ENCODE measurements around the gene NAPA. TPM values are rescaled to one million over a fixed set of nuclear protein-coding genes. Genes with fewer than 3 reads are reported as not detected.

NAPA gene
- total RNA-seq, 1 donor from 2014 or later, result 102 TPM

DNA sequence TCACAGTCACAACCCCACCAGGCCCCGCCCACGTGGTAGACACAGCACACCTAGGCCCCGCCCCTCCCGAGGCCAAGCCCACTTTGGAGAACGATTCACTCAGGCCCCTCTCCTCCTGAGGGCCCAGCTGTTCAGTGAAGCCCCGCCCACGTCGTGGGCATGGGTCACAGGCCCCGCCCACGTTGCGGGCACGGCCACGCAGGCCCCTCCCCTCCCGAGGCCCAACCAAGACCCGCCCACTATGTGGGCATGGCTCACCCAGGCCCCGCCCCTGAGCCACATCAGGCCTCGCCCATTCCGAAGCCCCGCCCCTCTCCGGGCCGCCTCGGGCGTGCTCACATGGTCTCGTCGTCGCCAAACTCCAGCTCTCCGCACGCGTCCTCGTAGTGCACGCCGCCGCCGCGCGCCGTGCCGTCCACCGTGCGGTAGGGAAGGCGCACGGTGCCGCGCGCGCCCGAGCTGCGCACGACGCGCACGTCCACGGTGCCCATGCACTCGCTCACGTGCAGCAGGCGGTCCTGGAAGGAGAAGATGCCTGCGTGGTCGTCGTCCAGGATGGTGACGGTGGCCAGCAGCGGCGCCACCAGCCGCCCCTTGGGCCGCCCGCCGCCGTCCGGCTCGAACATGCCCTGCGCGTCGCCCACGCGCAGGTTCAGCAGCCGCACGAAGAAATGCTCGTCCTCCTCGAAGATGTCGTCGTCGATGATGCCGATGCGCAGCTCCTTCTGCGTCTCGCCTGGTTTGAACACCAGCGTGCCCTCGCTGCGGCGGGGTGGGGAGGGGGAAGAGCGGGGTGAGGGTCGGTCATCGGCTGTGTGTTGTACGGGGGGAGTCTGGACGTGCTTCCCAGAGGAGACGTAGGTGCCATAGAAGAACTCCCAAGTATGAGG, 67.1 kb downstream of the NAPA start:
- peak overlapping the region; percentile 18 to 26 for H3K4me3 ChIP-seq

GRCh38 chr19:47446534-47447469, 68.1 kb downstream of the NAPA start:
- peaks cover 46% of the 10 kb centered on the region for H3K27me3 ChIP-seq
- no peak overlapping the region for H3K27ac ChIP-seq
- TF ChIP-seq, protein P1, sequence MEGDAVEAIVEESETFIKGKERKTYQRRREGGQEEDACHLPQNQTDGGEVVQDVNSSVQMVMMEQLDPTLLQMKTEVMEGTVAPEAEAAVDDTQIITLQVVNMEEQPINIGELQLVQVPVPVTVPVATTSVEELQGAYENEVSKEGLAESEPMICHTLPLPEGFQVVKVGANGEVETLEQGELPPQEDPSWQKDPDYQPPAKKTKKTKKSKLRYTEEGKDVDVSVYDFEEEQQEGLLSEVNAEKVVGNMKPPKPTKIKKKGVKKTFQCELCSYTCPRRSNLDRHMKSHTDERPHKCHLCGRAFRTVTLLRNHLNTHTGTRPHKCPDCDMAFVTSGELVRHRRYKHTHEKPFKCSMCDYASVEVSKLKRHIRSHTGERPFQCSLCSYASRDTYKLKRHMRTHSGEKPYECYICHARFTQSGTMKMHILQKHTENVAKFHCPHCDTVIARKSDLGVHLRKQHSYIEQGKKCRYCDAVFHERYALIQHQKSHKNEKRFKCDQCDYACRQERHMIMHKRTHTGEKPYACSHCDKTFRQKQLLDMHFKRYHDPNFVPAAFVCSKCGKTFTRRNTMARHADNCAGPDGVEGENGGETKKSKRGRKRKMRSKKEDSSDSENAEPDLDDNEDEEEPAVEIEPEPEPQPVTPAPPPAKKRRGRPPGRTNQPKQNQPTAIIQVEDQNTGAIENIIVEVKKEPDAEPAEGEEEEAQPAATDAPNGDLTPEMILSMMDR (IDR thresholded peaks at IDR 0.05), result no peak
- H3K9me3 ChIP-seq, result no peaks in the 10 kb centered on the region
- intact Hi-C loops (cut with DNase I), result no loop called here
- H3K36me3 ChIP-seq, result no peaks in the 10 kb centered on the region
- H3K4me1 ChIP-seq, result peaks cover 0 to 3% of the 10 kb centered on the region in 2 donors
- peak overlapping the region in 1 of 2 donors; percentile 18 for H3K4me3 ChIP-seq
- DNase-seq (ENCODE audit: low spot score in 2 of 2), result no peak

More for the DNA sequence above, 67.1 kb downstream of the NAPA start:
- DNase-seq (ENCODE audit: low spot score in 2 of 2), result no peak
- TF ChIP-seq, protein P1 (IDR thresholded peaks at IDR 0.05), result no peak
- Histone ChIP-seq H3K27ac (no peak overlapping the region), H3K9me3 (no peaks in the 10 kb centered on the region), H3K36me3 (no peaks in the 10 kb centered on the region), H3K27me3 (peaks cover 46% of the 10 kb centered on the region), H3K4me1 (peaks cover 0 to 3% of the 10 kb centered on the region in 2 donors)
- intact Hi-C loops (cut with DNase I), result no loop called here

DNA sequence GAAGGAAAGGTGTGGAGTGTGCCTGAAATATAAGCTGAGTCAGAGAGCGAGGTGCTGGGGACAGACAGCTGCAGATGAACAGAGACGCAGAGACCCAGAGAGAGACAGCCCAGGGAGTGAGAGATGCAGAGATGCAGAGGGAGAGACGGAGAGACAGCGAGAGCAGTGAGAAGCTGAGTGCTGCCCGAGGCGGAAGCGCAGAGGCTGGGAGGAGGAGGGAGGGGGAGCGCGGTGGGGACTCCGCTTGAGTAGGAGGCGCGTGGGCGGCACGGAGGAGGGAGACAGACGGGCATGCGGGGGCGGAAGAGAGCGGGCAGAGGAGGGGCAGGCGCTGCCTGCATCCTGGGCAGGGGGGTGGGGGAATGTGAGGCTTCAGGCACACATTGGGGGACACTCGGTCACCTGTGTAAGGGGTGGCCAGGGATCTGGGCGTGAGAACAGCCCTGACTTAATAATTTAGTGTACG, 68.9 kb downstream of the NAPA start:
- Histone ChIP-seq H3K4me3 (peak overlapping the region in 1 of 2 donors; percentile 20), H3K27ac (no peak overlapping the region), H3K4me1 (peaks cover 0 to 3% of the 10 kb centered on the region in 2 donors), H3K27me3 (peaks cover 46% of the 10 kb centered on the region), H3K9me3 (no peaks in the 10 kb centered on the region), H3K36me3 (no peaks in the 10 kb centered on the region)
- intact Hi-C loops (cut with DNase I), result no loop called here
- TF ChIP-seq, protein P1 (IDR thresholded peaks at IDR 0.05), result no peak
- DNase-seq (ENCODE audit: low spot score in 2 of 2), result no peak

DNA sequence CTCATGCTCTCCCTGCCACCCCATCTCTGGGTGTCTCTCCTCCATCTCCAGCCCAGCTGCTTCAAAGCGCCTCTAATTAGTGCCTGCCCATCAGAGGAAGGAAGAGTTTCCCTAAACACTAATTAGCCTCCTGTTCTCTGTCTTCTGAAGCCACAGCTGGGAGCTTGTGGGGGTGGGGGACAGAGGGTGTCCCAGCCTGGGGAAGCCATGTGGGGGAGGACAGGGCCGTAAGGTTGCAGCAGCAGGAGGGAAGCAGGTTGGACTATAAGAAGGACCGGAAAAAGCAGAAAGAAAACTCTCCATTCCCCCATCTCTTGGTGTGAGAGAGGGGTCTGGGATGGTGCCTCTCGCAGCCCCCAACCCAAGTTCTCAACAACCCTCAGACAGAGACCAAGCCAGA, 69.3 kb downstream of the NAPA start:
- no peaks in the 10 kb centered on the region for H3K9me3 ChIP-seq
- H3K4me3 ChIP-seq, result no peak overlapping the region
- H3K27ac ChIP-seq, result no peak overlapping the region
- no peak for DNase-seq (ENCODE audit: low spot score in 2 of 2)
- peaks cover 46% of the 10 kb centered on the region for H3K27me3 ChIP-seq
- intact Hi-C loops (cut with DNase I), result no loop called here
- TF ChIP-seq, protein P1 (IDR thresholded peaks at IDR 0.05), result no peak
- peaks cover 0 to 3% of the 10 kb centered on the region in 2 donors for H3K4me1 ChIP-seq
- H3K36me3 ChIP-seq, result no peaks in the 10 kb centered on the region

- TF ChIP-seq, protein P1 (IDR thresholded peaks at IDR 0.05), result no peak
- Histone ChIP-seq H3K4me1 (peaks cover 0 to 3% of the 10 kb centered on the region in 2 donors), H3K9me3 (no peaks in the 10 kb centered on the region), H3K36me3 (no peaks in the 10 kb centered on the region), H3K27ac (no peak overlapping the region), H3K4me3 (no peak overlapping the region), H3K27me3 (peaks cover 46% of the 10 kb centered on the region)
- no peak for DNase-seq (ENCODE audit: low spot score in 2 of 2)
- intact Hi-C loops (cut with DNase I), result no loop called here
Measured at GRCh38 chr19:47444388-47444821, 70.5 kb downstream of the NAPA start.
